Stimulated activated CD8-positive, alpha-beta memory T cell treated with anti-CD3 and anti-CD28 coated beads, Interleukin-2, amount 100 ng/mL, for 1 hour (primary cell): ENCODE measurements around the gene EVPL.
"Not testable (repeated sequence)": the region's sequence is repeated elsewhere in the genome, so short reads cannot be mapped to it uniquely, and the experiment has no call there.

ENCODE experiments used
- DNase-seq, 2 donors: peaks; one replicate each; pipeline ENCODE4 v3.0.0-alpha.2; 2020; ENCODE audit warnings: low read depth in 2 of 2

The EVPL gene

DNA sequence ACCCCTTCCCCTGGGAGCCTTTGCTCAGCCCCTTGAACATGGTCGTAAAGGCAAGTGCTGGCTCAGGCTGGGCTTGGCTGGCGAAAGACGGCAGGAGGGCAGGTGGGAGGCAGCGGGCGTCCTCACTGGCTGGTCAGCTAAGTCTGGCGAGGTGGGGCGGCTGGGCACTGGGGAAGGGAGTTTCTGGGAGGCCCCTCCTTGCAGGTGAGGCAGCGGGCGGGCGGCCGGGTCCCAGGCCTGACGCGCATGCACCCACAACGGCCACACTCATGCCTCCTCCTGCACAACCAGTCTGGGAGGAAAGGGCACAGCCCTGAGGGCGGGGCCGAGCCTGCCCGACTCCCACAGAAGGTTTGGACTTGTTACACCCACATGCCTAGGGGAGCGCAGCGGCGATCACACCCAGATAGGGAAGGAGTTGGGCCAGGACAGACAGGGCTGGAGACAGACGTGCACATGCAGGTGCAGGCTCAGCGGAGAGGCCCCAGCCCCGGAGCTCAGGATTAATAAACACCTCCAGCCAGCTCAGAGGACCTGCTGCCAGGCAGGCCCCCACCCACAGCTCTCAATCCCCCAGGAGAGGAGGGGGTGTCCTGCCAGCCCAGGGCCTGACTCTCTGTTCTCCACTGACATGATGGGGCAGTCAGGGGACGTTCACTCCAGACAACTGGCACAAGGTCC, at the start of gene EVPL:
Gene EVPL, minus strand, starts transcription at position 148 of the 681 bp plus-strand sequence. Its CDS starts 108 bp downstream, at position 40.
- no peak for DNase-seq

- DNase-seq, result no peak
Observed at GRCh38 chr17:76076146-76076764, 49.1 kb upstream of the EVPL start.

DNA sequence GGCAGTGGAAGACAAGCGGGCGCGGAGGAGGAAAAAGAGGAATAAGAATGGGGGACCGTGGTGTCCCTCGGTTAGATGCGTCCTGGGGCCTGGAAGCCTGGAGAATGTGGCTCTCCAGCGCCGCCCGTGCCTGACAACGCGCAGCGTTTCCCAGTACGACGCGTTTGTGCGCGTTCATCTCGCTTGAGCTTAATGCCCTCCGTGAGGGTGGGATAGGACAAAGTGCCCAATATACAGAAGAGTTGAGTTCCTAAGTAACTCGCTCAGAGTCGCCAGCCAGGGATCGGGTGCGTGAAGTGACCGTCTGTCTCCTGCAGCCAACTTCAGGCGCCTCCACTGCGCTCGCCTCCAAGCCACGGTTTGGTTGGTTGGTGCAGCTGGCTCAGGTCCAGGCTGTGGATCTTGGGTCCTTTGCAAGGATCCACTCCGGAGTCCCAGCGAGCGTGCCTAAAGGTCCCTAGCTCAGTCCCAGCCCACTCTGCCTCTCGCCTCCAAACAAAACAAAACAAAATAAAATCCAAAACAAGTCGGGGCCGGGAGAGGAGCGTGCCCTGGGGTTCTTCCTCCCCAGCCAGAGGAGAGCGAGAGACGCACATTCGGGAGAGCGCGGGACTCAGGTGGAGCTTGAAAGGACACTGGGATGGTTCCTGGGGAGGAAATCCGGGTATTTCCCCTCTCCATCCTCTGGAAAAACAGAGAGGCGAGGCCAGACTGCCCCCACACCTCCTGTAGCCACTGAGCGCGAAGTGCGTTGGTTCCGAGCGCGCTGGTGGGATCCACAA, 48.4 kb upstream of the EVPL start:
- no peak for DNase-seq

- no peak for DNase-seq
Observed at GRCh38 chr17:76074390-76075363, 47.6 kb upstream of the EVPL start, which contains the start of gene GALR2. Gene GALR2, plus strand, starts transcription at chr17:76074781. Its CDS starts 103 bp downstream, at chr17:76074884.

DNA sequence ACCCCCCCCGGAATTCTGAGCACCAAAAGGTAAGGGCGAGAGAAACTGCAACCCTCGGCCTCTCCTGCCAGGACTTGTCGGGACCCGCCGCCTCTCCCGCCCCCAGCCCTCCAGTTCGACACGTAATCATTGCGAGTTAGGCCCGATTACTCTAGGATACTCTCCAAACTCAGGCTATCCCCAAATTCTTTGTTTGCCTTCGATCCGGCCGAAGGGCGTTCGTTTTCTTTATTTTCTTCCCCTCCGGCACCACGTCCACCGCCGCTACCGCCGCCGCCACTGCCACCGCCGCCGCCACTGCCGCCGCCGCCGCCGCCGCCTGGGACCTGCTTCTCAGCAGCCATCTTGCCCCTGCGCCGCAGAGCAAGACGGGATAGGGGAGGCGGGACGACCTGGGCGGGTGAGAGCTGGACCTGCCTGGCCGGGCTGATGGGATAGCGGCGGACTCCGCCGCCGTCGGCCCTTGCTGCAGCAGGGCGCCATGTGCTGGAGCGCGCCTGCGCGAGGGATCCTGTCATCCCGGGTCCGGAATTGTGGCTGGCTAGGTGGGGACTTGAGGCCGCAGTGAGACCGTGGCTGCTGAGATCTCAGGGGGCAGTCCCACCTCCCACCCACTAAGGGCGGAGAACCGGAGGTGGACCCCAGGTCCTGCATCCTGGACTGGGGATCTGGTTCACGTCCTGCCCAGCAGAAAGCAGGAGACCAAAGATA, 45.2 kb upstream of the EVPL start, which contains the start of gene SRP68:
Gene SRP68, minus strand, starts transcription at position 370 of the 711 bp plus-strand sequence. Its CDS starts 26 bp downstream, at position 344.
- DNase-seq, result peak; percentile 61 to 72

- DNase-seq, result no peak
Observed at GRCh38 chr17:76071531-76072147, 44.5 kb upstream of the EVPL start.

DNA sequence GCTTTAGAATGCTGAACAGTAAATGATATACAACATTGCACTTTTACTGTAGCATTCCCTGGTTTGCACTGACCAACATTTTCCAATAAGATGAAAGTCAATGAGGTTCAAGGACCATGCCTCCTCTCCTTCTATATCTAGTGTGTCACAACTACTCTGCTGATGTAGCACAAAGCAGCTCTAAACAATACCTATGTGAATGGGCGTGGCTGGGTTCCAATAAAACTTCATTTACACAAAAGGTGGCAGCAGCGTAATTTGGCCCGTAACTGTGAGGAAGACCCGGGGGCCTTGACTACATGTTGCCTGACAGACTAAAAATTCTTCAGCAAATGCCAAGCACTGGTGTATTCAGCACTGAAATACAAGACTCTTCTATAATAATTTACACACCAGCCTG, 38.7 kb upstream of the EVPL start:
- no peak for DNase-seq

DNA sequence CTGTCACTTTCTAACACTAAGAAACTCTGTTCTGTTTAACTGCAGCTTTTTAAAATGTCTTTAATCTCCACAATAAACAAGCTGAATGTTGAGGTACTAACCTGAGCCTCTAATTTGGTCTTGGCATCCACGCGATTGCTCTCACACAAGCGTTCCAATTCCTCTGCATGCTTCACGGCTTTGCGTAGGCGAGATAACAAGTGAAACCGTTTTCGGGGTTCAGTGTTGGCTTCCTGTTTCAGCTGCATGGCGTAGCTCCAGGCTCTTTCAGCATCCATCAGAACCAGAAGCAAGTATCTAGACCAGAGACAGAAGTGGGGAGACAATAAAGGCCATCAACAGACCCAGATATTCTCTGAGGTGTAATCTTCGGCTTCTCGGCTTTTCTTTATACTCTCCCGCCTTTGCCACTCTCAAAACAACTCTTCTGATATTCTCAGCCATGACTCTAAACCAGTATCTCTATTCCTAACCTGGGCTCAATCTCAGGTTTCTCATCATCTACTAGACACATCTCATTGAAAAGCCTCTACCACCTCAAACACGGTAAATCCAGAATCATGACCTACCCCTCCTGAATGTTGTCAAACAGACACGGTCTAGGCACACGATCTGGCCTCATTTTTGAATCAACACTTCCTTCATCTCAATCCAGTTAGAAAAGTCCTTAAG, 36.9 kb upstream of the EVPL start:
- no peak for DNase-seq

DNA sequence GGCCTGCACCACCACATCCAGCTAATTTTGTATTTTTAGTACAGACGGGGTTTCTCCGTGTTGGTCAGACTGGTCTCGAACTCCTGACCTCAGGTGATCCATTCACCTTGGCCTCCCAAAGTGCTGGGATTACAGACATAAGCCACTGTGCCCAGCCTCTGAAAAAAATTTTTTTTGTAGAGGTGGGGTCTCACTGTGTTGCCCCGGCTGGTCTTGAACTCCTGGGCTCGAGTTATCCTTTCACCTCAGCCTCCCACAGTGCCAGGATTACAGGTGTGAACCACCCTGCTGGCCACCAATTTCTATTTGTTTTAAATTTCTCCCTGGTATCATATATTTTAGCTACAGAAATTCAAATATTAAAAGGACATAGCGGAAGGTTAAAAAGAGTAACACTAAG, 31.2 kb upstream of the EVPL start:
- not testable (repeated sequence) for DNase-seq

- no peak for DNase-seq
Observed at GRCh38 chr17:76056882-76057281, 29.8 kb upstream of the EVPL start.

DNA sequence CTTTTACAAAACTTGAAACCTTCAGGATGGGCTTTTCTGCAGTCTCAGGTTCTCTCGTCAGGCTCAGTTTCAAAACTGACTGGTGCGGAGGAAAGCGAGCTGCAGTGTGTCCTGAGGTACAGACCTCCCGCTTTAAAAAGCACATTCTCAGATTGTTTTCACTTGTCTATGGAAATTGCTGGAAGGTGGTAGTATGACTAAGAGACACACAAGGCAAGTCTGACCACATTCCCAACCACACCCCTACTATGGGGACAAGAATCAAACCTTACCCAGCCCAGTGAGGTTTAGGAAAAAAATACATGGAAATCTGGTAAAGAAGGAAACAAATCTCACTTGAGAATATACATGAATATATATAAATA, 27.0 kb upstream of the EVPL start:
- no peak for DNase-seq

DNA sequence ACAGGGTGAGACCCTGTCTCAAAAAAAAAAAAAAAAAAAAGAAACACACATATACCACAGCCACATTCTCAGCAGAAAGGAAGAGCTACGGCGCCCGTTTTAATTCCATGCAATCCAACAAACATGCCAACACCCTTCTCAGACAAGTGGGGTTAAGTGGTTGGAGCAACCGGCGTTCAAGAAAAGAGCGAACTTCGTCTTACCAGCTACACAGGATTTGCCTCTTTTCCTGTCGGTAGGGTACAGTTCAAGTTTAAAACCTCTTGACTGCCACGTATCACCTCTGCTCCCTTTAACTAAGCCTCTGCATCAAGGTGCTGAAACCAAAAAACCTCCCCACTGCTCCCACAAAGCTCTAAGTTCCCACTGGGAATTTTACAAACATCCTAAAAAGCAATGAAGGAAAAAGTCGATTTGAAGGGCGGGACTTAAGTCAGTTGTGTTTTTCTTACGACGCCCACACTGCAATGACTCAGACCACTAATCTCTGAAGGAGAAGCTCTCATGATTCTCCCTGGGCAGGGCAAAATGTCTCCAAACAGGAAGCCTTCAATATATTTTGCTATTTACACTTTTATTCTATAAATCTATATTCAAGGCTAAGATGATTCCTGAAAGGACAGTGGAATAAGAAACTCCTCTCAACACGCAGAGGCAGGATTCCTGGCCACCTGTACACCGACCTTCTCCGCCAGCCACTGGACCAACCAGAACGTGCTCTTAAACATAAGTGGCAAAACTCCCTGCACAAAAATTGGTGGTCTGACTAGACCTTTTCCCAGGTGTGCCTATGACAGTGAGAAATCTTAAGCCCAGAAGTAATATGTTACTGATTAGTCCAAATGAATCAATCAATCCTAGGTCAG, 26.4 kb upstream of the EVPL start:
- no peak for DNase-seq

DNA sequence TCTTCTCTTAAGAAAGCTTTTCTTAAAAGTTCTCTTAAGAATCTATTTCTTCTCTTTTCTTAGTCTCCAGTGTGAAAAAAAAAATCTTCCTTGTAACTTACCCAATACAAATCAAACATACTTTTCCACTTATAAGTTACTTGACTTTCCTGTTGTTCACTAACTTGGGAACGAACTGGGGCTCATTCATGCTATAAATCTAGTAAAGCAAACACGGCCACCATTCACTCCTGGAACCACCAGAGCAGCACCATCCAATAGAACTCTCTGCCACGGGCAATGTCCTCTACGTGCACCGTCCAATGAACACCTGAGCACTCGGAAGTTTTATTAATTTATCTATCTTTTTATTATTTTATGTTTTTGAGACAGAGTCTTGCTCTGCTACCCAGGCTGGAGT, 24.5 kb upstream of the EVPL start:
- no peak for DNase-seq

DNA sequence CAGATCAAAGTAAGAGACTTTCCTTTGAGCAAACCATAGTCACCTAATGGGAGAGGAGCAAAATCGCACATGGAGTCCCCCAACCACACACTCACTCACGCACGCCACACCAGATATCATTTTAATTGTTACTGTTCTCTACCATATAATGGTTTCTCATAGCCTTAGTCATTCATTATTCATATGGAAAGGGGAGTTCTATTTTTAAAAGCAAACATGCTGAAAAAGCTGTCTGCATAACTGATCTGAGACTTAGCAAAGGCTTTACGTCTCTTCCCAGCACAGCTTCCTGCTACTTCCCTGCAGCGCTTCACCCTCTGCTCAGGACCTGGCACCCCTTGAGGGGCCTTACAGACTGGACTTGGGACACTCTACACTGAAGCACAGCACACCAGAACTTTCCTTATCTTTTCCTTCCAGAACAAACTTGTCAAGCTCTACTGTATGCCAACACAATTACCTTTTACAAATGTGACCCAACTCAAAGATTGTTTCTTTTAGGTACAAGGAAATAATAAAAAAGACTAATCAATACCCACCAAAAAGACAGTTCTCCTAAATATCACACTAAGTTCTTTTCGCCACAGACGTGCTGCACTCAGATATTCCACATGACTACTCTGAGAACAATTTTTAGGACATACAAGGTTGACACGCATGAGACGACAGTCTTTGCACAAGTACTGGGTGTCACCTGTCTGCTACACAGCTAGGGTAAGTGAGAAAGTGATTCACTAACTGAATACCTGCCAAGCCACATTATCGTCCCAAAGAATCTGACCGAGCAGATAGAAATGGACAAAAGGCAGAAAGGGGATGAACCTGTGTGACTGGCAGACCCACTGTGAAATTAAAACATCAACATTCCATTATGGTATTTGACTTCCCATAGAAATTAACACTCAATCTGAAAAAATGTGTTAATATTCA, 23.7 kb upstream of the EVPL start:
- DNase-seq, result no peak

- DNase-seq, result no peak
Observed at GRCh38 chr17:76049836-76050537, 22.9 kb upstream of the EVPL start.

GRCh38 chr17:76049239-76049638, 22.1 kb upstream of the EVPL start:
- DNase-seq, result no peak

- DNase-seq, result no peak
Observed at GRCh38 chr17:76048711-76049110, 21.6 kb upstream of the EVPL start.
